GM21423 (cell line): ENCODE results near the gene METTL2A.
"Not testable (repeated sequence)": the region's sequence is repeated elsewhere in the genome, so short reads cannot be mapped to it uniquely, and the experiment has no call there.

Experiments
- ATAC-seq: cut with Tn5 transposase; IDR thresholded peaks from one replicate; pipeline ENCODE4 v1.9.1; 2021; ENCODE audit warnings: mild to moderate bottlenecking, moderate library complexity; ENCODE audit not compliant: unreplicated experiment

Gene METTL2A

DNA sequence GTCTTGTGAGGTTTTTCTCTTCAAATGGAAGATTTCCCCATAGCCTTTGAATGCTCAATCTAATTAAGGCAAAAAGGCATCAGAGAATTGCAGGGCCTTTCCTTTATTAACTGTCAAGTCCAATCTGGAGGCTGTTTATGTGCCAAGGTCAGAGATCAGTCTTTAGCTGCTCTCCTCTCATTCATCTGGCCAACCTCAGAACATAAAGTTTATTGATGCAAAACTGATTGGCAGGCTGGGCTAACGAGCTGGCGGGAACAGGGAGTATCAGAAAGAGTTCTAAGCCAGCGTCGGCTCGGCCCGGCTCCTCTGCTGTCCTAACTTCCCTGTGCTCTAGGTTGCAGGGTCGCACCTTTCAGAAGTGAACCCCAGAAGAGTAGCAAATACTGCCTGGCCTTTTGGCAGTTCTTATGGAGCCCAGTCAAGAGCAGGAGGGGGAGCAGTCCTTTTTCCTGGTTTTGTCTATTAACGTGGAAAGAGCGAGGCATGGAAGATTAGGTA lies 47.7 kb downstream of the METTL2A start:
- ATAC-seq = not testable (repeated sequence)

DNA sequence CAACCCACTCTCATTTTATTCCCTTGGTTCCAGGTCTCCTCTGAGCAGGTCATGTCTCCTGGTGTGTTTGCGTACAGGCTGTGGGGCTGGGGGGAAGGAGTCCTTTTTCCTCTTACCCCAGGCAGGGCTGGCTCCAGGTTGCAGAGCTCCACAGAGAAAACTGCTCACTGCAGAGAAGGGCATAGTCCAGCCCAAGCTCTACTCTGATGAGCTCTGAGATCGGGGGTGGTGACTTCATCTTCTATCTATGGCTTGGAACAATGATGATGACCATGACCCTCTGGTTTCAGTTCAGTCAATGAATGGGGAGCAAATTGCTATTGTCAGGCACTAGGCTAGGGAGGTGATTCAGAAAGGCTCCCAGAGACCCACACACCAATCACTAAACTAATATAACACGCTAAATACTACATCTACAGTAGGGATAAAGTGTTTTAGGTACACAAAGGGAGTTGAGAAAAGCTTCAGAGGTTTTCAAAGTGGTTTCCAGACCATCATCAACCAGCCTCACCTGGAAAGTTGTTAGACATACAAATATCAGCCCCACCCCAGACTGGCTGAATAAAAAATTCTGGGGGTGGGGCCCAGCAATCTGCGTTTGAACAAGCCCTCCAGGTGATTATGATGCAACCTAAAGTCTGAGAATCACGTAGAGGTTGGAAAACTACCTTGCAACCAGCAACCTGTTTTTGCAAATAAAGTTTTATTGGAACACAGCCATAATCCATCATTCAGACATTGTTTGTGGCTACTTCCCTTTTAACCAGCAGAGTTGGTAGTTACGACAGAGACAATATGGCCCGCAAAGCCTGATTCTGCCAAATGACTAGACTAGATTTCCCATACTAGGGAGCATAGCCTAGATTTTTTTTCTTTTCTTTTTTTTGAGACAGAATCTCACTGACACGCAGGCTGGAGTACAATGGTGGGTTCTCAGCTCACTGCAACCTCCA lies 49.6 kb downstream of the METTL2A start:
- not testable (repeated sequence) for ATAC-seq

DNA sequence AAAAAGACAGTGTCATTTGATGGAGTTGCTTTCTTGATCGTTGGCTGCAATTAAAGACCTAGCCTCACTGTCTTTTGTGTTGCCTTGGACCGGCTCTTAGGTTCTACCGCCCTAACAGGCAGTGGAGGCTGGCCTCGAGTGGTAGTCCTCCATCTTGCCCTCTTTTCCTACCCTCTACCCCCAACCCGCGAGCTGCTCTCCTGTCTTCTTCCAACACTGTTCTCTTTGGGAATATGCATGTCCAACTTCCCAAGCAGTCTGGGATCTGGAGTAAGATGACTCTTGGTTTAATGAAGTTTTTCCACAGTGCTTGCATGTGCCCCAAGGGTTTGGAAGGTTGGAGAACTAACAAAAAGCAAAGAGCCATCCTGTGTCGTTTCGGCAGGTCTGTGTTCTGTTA lies 53.4 kb downstream of the METTL2A start:
- not testable (repeated sequence) for ATAC-seq

DNA sequence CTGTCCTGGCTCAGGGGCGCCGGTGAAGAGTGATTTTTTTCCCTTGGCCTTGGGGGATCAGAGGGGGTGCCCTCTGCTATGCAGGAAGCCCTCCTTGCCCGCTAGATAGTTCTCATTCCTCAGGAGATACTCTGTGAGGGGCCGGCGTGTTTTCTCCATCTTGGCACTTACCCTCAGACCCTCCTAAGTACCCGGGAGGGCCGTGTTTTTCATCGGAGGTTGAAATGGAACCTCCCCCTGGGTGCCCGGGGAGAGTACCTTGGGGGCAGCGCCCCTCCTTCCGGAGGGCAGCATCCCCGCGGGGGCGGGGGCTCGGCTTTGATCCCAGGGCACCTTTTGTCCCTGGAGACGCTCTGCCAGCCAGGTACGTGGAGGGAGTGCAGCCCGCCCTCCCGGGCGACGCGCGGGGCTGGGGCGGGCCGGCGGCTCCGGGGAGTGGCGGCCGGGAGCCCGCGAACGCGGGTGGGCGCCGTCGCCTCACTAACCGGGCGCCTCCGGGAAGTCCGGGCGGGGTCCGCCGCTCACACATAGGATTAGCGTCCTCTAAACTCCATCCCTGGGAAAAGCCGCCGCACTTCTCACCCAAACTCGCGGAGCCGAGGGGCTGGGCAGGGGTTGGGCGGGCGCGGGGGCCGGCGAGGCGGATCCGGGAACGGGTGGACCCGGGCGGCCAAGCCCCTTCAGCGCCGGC lies 54.2 kb downstream of the METTL2A start:
- peak; percentile 28 for ATAC-seq

DNA sequence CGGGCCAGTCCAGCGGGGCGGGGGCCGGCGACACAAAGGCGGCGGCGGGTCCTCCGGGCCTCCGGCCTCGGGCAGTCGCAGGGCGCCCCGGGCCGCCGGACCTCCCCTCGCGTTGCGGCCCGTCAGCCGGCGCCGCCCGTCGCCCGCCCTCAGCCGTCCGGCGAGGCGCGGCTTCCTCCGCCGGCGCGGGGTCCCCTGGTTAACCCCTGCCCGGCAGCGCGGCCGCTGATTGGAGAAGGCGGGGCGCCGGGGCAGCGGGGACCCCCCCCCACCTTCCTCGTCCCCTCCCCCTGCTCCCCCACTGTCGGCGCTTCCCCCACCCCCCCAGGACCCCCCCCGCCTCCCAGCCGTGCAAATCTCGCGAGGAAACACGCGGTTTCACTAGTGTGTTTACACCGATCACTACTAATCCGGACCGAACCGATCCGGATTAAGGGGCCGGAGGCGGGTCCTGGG lies 54.8 kb downstream of the METTL2A start, which contains the start of gene TLK2:
Gene TLK2, plus strand, starts transcription at position 402 of the 456 bp plus-strand sequence. CDS start 2,301 bp downstream, outside the sequence.
- ATAC-seq = peak; percentile 72

DNA sequence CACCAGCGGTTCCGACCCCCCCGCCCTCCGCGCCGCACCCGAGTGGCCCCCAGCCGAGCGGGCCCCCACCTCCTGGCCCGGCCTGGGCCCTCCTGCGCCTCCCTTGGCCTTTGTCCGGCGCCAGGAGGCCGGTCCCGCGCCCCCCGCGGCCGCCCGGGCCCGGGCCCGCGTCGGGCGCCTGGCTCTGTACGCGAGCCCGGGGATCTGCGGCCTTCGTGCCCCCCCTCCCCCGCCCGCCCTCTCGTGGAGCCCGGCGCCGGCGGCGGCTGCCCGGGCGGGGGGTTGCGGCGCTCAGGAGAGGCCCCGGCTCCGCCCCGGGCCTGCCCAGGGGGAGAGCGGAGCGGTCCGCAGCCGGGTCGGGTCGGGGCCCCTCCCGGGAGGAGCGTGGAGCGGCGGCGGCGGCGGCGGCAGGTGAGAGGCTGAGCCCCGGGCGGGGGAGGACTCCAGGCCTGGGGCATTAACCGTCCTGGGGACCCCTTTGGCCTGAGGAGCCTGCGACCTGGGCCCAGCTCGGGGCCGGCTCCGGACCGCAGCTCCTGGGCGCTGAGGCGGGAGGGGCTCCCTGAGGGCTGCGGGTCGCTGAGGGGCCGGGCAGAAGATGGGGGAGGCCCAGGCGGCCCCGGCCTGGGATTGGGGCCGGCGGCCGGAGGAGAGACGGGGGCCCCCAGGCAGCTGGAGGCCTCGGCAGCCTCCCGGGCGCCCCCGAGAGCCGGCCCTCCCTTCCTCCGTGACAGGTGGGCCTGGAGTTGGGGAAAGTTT lies 55.4 kb downstream of the METTL2A start:
- peak; percentile 29 for ATAC-seq

DNA sequence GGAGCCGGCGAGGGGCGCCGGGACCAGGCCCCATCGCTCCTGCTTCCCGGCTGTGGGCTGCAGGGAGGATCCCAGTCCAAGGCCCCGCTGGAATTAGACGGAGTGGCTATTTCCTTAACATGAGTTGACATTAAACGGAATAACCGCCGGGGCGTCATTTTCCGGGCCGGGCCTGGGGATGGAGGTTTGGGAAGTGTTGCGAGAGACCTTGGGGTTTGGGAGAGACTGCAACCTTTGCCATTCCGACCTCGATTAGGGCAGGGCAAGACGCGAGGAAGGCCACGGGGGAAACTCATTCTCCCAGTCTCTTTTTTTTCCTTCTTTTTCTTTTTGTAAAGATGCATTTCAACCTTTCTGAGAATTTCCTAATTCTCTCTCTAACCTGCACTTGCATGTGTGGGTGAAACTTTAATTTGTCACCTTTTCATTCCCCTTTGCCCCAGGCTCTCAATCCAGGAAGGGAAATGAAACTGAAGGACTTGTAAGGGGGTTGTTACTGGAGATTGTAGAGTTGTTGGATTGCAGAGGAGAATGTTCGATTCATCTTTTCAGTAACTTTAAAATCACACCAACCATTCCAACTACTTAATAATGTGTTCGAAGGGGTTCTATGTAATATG lies 56.1 kb downstream of the METTL2A start:
- ATAC-seq = not testable (repeated sequence)

DNA sequence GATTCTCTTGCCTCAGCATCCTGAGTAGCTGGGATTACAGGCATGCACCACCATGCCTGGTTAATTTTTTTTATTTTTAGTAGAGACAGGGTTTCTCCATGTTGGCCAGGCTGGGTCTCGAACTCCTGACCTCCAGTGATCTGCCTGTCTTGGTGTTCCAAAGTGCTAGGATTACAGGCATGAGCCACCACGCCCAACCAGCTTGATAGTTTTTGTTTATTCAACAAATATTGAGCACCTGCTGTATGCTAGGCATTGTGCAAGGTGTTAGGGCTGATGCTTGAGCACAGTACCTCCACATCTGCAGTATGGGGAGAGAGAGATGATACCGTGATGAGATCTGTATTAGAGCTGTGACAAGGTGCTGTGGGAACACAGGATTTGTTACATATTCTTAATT lies 58.9 kb downstream of the METTL2A start:
- ATAC-seq = not testable (repeated sequence)

DNA sequence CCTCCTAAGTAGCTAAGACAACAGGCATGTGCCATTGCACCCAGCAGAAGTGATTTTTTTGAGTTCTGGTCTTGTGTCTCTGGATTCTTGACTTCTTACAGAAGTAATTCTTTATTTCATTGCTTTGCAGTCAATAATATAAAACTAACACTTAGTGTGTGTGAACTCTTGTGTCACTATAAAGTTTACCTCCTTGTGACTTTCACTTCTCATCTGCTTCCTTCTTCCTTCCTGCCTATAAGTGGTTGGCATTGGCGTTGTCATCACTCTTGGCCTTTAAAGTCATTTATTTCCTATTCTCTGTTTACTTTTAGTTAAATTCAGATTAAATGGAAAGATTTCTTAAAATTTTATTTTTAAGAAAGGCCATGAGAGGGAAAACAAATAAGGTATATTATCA lies 67.3 kb downstream of the METTL2A start:
- ATAC-seq = not testable (repeated sequence)

DNA sequence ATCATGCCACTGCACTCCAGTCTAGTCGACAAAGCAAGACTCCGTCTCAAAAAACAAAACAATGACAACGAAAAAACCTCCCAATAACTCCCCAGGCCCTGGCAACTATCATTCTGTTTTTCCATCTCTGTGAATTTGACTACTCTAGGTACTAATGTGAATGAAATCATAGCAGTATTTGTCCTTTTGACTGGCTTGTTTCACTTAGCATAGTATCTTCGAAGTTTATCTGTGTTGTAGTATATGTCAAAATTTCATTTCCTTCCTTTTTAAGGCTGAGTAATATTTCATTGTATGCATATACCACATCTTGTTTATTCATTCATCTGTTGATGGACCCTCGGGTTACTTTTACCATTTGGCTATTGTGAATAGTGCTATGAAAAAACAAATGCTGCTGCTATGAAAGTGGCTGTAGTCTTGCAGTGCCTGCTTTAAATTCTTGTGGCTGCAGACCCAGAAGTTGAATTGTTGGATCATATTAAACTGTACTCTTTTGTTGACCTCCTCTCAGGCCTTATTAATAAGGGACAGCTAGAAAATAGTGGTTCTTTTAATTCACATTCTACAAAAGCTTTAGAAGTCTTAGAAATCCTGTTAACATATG lies 69.5 kb downstream of the METTL2A start:
- not testable (repeated sequence) for ATAC-seq

DNA sequence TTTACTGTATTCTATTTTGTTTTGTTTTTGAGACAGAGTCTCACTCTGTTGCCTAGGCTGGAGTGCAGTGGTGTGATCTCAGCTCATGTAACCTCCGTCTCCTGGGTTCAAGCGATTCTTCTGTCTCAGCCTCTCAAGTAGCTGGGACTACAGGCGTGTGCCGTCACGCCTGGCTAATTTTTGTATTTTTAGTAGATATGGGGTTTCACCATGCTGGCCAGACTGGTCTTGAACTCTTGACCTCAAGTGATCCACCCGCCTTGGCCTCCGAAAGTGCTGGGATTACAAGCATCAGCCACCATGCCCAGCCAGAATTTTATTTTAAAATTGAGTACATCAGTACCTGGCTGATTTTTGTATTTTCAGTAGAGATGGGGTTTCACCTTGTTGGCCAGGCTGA lies 70.4 kb downstream of the METTL2A start:
- not testable (repeated sequence) for ATAC-seq

DNA sequence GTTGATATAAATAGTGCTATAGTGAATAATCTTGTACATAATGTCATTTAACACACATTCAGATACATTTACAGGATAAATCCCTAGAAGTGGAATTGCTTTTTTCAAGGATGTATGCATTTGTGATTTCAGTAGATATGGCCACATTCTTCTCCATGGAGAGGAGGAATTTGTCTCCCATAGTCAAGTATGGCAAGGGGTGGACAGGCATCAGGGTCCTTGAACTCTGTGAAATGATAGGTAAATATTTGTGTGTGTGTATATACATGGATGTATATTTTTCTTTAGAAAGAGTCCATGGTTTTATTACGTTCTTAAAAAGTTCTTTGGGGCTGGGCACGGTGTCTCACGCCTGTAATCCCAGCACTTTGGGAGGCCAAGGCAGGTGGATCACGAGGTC lies 72.6 kb downstream of the METTL2A start:
- ATAC-seq = not testable (repeated sequence)

DNA sequence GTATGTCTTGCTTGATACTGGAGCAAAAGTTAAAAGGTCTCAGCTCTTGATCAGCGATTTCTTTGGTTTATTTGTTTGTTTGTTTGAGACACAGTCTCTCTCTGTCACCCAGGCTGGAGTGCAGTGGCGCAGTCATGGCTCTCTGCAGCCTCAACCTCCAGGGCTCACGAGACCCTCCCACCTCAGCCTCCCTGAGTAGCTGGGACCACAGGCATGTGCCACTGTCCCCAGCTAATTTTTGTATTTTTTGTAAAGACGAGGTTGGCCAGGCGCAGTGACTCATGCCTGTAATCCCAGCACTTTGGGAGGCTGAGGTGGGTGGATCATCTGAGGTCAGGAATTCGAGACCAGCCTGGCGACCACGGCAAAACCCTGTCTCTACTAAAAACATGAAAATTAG lies 75.1 kb downstream of the METTL2A start:
- not testable (repeated sequence) for ATAC-seq
